Testis (tissue), 3 donors: ENCODE data around the gene KCNIP3. TPM values are rescaled to one million over a fixed set of nuclear protein-coding genes. Genes with fewer than 3 reads are reported as not detected.

Experiments
- DNase-seq: peaks from one replicate; pipeline ENCODE4 v3.0.0-alpha.2; 2019
- H3K27ac ChIP-seq, 2 donors: fragments of 200-600 bp; sonication (generic); one replicate each; pipeline ENCODE4 v1.5.1; 2019
- H3K27me3 ChIP-seq: fragments of 200-600 bp; sonication (generic); one replicate; pipeline ENCODE4 v1.5.1; 2019
- H3K36me3 ChIP-seq: fragments of 200-600 bp; sonication (generic); one replicate; pipeline ENCODE4 v1.5.1; 2017; ENCODE audit warnings: low read depth; ENCODE audit errors: missing control alignments
- H3K4me1 ChIP-seq: fragments of 200-600 bp; sonication (generic); one replicate; pipeline ENCODE4 v1.5.1; 2019
- H3K4me3 ChIP-seq, 2 donors: fragments of 200-600 bp; sonication (generic); one replicate each; pipeline ENCODE4 v1.5.1; 2017 to 2019
- H3K9me3 ChIP-seq: fragments of 200-600 bp; sonication (generic); one replicate; pipeline ENCODE4 v1.5.1; 2017
- CTCF ChIP-seq, 3 experiments: fragments of 450-650 bp in 2 of 3; fragments of 200-600 bp in 1 of 3; sonication (generic) in 1 of 3; IDR thresholded peaks; one replicate each; pipeline ENCODE4 v1.5.1; 2016 to 2019; ENCODE audit warnings: antibody characterized with exemption in 3 of 3, mild to moderate bottlenecking in 2 of 3, moderate library complexity in 1 of 3
- POLR2A ChIP-seq: fragments of 450-650 bp; IDR thresholded peaks from one replicate; pipeline ENCODE4 v1.6.1; 2017; ENCODE audit warnings: antibody characterized with exemption, mild to moderate bottlenecking, moderate library complexity
- WGBS, 2 donors: methylation state at CpG; one replicate each; pipeline ENCODE4 v1.1.5; 2018; 5-methylcytosine and 5-hydroxymethylcytosine counted together
- intact Hi-C: fragments of 100-400 bp; cut with DNase I; formaldehyde crosslinking; loops from one replicate; pipeline ENCODE4 v1.15.1; 2023; ENCODE audit warnings: low total_unique reads
- polyA plus RNA-seq: library from polyadenylated mRNA; stranded (reverse); fragments of 350-450 nt; fragmentation: Illumina TruSeq; extraction: RNeasy Lipid Tissue Mini Kit (QIAGEN cat#74804); gene quantifications from one replicate; pipeline ENCODE4 v1.2.3, GENCODE V29; 2014; ENCODE audit warnings: low read depth, low replicate concordance; ENCODE audit not compliant: insufficient read depth
- total RNA-seq, 2 donors: library from RNA; depleted of rRNA; stranded (reverse); fragments of >200 nt; gene quantifications; one replicate each; pipeline ENCODE4 v1.2.3, GENCODE V29; 2016

Gene KCNIP3
- total and polyA plus RNA-seq, 3 donors from 2014 or later, result 23.9 to 69.1 (median 43.4) TPM

GRCh38 chr2:95306336-95306895 is 9.3 kb downstream of the KCNIP3 start:
- Histone ChIP-seq H3K27ac (no peak overlapping the region), H3K36me3 (no peaks in the 10 kb centered on the region), H3K9me3 (no peaks in the 10 kb centered on the region), H3K4me3 (no peak overlapping the region), H3K27me3 (no peaks in the 10 kb centered on the region), H3K4me1 (no peaks in the 10 kb centered on the region)
- DNase-seq, result no peak
- WGBS, 2 donors, result 80 to 81% methylated on average over 6 to 10 of the region's 10 CpGs
- intact Hi-C loops, result no loop called here
- TF ChIP-seq CTCF (IDR thresholded peaks at IDR 0.05) (no peak), POLR2A (no peak)

- DNase-seq, result no peak
- intact Hi-C loops, result no loop called here
Measured at GRCh38 chr2:95307036-95307435, 9.9 kb downstream of the KCNIP3 start.

GRCh38 chr2:95307878-95308277 is 10.7 kb downstream of the KCNIP3 start:
- 79 to 84% methylated on average over 6 to 8 of the region's 8 CpGs for WGBS, 2 donors
- H3K27me3 ChIP-seq, result no peaks in the 10 kb centered on the region
- H3K4me3 ChIP-seq, result no peak overlapping the region
- intact Hi-C loops, result no loop called here
- H3K9me3 ChIP-seq, result no peaks in the 10 kb centered on the region
- H3K36me3 ChIP-seq, result no peaks in the 10 kb centered on the region
- TF ChIP-seq CTCF (IDR thresholded peaks at IDR 0.05) (no peak), POLR2A (no peak)
- no peak for DNase-seq
- no peak overlapping the region for H3K27ac ChIP-seq
- H3K4me1 ChIP-seq, result no peaks in the 10 kb centered on the region

More at GRCh38 chr2:95307036-95307435, 9.9 kb downstream of the KCNIP3 start:
- Histone ChIP-seq H3K27me3 (no peaks in the 10 kb centered on the region), H3K4me1 (no peaks in the 10 kb centered on the region), H3K27ac (no peak overlapping the region), H3K4me3 (no peak overlapping the region), H3K9me3 (no peaks in the 10 kb centered on the region), H3K36me3 (no peaks in the 10 kb centered on the region)
- TF ChIP-seq CTCF (IDR thresholded peaks at IDR 0.05), result no peak
- no peak for TF ChIP-seq POLR2A
- 93 to 100% methylated on average over 1 to 5 of the region's 5 CpGs for WGBS, 2 donors

GRCh38 chr2:95308426-95308990 is 11.4 kb downstream of the KCNIP3 start:
- H3K9me3 ChIP-seq, result no peaks in the 10 kb centered on the region
- no peak overlapping the region for H3K4me3 ChIP-seq
- WGBS, 2 donors, result 74 to 90% methylated on average over 6 to 12 of the region's 12 CpGs
- no peak overlapping the region for H3K27ac ChIP-seq
- H3K36me3 ChIP-seq, result no peaks in the 10 kb centered on the region
- no peaks in the 10 kb centered on the region for H3K4me1 ChIP-seq
- intact Hi-C loops, result no loop called here
- TF ChIP-seq POLR2A, result no peak
- TF ChIP-seq CTCF (IDR thresholded peaks at IDR 0.05), result no peak
- H3K27me3 ChIP-seq, result no peaks in the 10 kb centered on the region
- DNase-seq, result no peak

GRCh38 chr2:95309599-95309998 is 12.5 kb downstream of the KCNIP3 start:
- TF ChIP-seq POLR2A, result no peak
- no peak for TF ChIP-seq CTCF (IDR thresholded peaks at IDR 0.05)
- DNase-seq, result no peak
- H3K27ac ChIP-seq, result no peak overlapping the region
- H3K27me3 ChIP-seq, result no peaks in the 10 kb centered on the region
- no peaks in the 10 kb centered on the region for H3K4me1 ChIP-seq
- intact Hi-C loops, result no loop called here
- WGBS, 2 donors, result 89 to 95% methylated on average over 8 of the region's 8 CpGs
- H3K4me3 ChIP-seq, result no peak overlapping the region
- no peaks in the 10 kb centered on the region for H3K9me3 ChIP-seq
- no peaks in the 10 kb centered on the region for H3K36me3 ChIP-seq
